GM19468 (cell line): ENCODE data around the gene ZNRF3.

Experiments
- ATAC-seq: cut with Tn5 transposase; IDR thresholded peaks from one replicate; pipeline ENCODE4 v1.9.1; 2021; ENCODE audit warnings: mild to moderate bottlenecking, moderate library complexity, moderate number of reproducible peaks; ENCODE audit not compliant: unreplicated experiment; ENCODE audit errors: extremely low read depth

ZNRF3 gene

GRCh38 chr22:29053048-29053702, 169.8 kb downstream of the ZNRF3 start:
- no peak for ATAC-seq

GRCh38 chr22:29054251-29054767, 170.9 kb downstream of the ZNRF3 start:
- no peak for ATAC-seq

DNA sequence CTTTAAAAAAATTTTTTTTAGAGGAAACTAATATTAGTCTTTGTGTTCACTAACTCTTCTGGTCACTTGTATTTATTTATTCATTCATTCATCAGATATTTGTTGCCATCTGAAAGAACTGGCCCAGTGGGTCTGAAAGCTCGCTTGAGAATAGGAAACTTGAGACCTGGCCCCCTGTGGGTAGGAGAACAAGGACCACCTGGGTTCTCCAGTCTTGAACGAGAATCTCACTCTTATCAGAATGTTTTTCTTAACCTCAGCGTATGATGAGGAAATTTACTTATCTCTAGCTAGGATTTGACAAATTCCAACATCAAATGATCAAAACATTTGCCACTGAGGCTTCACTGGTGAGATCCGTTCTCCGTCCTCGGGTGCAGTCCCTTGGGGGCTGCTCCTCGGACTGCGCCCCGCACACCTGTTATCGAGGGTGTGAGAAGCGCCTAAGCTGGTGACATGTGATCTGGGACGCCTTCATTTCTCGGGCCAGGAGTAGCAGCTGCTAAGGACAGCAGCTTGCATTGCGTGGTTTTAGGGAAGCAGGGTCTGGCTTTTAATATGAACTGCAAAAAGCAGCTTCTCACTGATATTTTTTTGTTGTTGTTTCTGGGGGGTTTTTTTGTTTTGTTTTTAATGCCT, 171.9 kb downstream of the ZNRF3 start:
- no peak for ATAC-seq

GRCh38 chr22:29056472-29056871, 173.1 kb downstream of the ZNRF3 start:
- no peak for ATAC-seq

DNA sequence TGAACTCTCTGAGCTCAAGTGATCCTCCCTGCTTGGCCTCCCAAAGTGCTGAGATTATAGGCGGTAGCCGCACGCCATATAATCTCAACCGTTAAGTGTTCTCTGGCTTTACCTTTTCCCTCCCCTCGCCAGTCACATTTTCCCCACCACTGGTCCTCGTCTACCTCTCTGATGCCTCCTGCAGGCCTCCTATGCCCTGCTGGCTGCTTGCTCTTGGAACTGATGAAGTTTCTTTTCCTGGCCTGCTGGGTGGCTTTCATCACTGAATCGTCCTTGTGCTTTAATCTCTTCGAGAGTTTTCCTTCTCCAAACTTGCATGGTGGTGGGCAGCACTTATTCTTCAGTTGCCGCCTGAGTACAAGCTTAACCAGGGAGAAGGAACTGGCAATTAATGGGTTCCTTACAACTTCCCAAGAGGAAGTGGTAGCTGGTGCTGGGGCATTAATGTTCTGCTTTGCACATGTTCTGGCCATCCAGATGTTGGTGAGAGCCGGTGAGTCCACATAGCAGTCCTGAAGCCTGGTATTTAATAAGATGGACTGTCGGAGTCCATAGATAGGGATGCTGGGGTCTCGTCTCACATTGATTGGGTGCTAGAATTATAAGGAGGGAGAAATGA, 177.0 kb downstream of the ZNRF3 start:
- no peak for ATAC-seq

GRCh38 chr22:29060931-29061330, 177.6 kb downstream of the ZNRF3 start:
- no peak for ATAC-seq

DNA sequence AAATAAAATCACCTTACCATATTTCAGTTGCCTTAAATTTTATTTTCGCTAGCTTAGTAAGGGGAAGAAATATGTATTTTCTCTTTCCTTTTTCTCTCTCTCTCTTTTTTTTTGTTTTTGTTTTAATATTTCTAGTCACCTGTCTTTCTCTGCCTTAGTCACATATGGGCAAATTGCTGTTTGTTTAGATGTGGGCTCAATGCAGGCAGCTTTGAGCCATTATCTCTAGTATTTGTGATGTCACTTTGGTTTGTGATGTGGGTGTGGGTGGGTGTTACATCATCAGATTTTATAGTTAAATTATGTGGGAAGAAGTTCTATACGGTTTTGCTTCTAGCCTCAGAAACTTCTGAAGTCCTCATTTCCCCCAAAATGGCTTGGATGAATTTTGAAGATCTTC, 178.4 kb downstream of the ZNRF3 start, which contains the start of gene C22orf31:
C22orf31 (minus strand) TSS at position 59 of the 400 bp plus-strand sequence; CDS start at position 20, 39 bp downstream.
- ATAC-seq, result no peak

DNA sequence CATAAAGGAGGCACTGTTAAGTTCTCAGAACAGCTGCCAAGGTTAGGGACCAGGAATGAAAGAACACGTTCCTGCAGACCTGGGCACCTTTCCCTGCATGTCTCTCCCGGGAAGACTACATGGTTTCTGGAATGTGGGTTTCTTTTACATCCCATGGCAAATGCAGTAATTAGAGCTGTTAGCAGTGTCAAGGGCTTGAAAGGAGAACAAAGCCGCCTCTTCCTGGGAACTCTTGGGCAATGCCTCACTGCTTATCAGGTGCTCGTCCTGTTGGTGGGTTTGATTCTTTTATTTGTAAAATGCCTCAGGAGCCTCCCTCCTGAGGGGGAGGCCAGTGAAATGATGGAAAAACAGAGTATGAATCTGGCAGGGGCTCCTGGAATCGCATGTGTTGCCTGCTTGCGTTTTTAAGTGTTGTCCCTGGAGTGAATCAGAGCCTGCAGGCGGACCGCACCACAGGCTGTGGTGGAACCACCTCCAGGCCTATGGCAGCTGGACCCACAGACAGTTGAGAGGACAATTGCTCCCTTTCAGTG, 179.0 kb downstream of the ZNRF3 start:
- no peak for ATAC-seq

DNA sequence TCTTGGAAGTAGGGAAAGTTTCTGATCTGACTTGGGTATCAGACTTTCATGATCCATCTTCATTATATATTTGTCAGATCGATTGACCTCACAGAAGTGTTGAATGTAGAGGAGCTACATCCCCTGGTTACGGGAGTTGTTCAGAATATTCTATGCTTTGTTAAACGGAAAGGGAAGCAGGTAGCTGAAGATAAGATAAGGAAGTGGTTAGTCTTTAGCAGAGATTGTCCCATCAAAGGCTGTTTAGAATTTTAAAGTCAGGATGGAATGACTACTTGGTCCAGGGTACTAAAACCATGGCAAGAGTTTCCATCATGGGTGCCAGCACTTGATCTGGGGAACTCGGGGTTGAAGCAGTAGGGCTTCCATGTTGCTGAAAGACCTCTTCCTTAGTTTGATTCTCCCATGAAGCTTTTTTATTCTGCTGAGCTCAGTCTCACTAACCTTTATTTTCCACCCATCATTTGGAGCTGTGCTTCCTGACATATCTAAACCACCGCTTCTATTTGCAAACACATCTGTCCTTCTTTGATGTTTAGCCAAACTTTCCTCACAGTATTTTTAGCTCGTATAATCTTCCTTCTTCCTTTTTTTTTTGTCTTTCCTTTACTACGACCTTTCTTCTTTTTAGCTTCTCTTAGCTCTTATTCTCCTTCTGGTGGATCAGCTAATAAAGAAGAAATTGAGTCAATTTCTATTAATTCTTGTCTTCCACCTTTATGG, 182.3 kb downstream of the ZNRF3 start:
- ATAC-seq, result no peak

DNA sequence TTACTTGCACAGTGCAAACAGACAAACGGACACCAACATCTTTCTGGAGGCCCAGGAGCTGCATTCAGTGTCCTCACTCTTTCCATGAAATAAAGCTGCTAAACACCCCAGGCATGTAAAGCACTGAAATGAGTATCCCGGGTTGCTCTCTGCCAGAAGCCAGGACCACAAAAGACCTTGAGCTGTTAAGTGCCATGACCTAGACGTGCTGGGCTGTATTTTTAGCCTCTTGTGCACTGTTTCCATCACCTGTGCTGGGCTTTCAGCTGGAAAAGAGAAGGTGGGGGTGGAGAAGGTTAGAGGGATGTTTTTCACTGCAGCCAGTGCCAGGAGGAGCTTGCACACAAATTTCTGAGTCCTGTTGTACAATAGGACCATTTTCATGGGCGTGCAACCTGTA, 186.1 kb downstream of the ZNRF3 start:
- ATAC-seq, result no peak

GRCh38 chr22:29070490-29070889, 187.1 kb downstream of the ZNRF3 start:
- ATAC-seq, result no peak

- no peak for ATAC-seq
Observed at GRCh38 chr22:29071261-29072045, 188.1 kb downstream of the ZNRF3 start.

GRCh38 chr22:29072193-29072978, 189.0 kb downstream of the ZNRF3 start:
- ATAC-seq, result no peak

GRCh38 chr22:29072979-29073617, 189.7 kb downstream of the ZNRF3 start, which contains the start of gene KREMEN1:
KREMEN1 (plus strand) TSS chr22:29073035; CDS start chr22:29073131, 96 bp downstream.
- no peak for ATAC-seq

DNA sequence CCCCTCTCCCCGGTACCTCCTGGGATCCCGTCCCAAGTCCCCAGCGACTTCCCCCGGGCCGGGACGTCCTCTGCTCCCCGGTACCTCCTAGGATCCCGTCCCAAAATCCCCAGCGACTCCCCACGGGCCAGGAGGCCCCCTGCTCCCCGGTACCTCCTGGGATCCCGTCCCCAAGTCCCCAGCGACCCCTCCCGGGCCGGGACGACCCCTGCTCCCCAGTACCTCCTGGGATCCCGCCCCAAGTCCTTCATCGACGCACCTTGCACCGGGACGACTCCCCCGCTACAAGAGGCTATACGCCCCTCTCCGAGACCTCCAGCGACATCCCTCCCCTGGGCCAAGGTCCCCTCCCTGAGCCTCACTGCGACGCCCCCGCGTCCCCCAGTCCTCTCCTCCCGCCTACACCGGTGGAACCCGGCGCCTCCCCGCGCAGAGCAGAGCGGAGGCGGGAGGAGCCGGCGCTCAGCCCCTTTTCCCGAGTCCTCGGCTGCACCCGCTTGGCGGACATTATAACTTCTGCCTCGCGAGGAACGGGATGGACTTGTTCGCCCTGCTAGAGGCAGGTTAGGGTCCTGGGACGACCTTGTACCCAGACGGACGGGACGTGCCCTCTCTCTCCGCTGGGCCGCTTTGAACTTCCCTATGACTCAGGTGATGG, 190.4 kb downstream of the ZNRF3 start:
- ATAC-seq, result no peak

DNA sequence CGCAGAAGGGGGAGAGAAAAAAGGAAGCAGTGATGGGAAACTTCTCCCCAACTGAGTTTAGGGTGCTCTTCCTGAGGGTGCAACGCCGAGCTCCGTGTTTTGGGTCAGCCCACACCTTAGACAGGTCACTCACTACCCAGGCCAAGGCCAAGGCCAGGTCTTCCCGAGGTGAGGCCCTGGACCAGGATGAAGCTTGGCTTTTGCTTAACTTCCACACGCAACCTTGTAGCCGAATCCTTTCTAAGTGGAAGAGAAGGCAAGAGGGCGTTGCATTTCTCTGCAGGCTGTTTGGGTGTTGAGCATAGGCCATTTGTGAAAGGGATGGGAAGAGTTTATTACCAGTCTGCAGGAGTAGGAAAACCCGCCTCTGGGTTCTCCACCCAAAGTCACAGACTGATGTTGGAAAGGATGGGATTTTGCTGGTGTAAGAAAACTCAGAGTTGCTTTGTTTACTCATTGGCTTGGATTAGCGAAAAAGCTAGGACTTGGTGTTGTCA, 191.0 kb downstream of the ZNRF3 start:
- ATAC-seq, result no peak

DNA sequence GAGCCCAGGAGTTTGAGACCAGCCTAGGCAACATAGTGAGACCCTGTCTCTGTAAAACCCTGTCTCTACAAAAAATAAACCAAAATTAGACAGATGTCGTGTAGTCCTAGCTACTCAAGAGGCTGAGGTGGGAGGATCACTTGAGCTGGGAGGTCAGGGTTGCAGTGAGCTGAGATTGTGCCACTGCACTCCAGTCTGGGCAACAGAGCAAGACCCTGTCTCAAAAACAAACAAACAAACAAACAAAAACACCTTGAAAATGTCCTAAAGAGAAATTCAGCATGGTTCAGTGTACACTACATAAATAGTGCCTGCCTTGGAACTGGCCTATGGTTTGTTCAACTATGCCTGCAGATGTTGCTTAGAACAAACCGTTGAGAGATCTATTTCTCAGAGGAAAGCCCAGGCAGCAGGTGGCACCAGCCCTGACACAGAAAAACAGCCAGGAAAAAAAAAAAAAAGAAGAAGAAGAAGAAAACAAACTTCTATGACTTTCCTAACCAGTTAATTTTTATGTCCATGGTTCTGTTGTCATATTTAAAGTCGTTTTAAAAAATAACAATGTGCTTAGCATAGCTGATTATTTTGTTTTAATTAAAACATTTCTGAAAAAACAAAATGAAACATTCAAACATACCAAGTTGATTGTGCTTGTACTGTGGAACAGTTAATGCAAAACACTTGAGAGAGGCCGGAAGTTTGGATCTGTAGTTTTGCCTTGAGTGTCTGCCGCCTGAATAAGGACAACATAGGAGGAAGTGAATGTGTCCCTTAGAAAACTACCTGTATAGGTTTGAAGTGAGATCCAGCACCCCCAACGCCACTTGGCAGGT, 194.9 kb downstream of the ZNRF3 start:
- no peak for ATAC-seq
